SH-SY5Y (cell line): ENCODE data around the gene TSPYL6.

ENCODE experiments used
- GATA2 ChIP-seq: IDR thresholded peaks from 2 replicates; pipeline ENCODE4 v1.6.1; 2011; ENCODE audit warnings: mild to moderate bottlenecking, low read depth, low read length
- GATA3 ChIP-seq: IDR thresholded peaks from 2 replicates; pipeline ENCODE4 v1.6.1; 2011; ENCODE audit warnings: low read depth, mild to moderate bottlenecking, low read length, moderate library complexity

DNA sequence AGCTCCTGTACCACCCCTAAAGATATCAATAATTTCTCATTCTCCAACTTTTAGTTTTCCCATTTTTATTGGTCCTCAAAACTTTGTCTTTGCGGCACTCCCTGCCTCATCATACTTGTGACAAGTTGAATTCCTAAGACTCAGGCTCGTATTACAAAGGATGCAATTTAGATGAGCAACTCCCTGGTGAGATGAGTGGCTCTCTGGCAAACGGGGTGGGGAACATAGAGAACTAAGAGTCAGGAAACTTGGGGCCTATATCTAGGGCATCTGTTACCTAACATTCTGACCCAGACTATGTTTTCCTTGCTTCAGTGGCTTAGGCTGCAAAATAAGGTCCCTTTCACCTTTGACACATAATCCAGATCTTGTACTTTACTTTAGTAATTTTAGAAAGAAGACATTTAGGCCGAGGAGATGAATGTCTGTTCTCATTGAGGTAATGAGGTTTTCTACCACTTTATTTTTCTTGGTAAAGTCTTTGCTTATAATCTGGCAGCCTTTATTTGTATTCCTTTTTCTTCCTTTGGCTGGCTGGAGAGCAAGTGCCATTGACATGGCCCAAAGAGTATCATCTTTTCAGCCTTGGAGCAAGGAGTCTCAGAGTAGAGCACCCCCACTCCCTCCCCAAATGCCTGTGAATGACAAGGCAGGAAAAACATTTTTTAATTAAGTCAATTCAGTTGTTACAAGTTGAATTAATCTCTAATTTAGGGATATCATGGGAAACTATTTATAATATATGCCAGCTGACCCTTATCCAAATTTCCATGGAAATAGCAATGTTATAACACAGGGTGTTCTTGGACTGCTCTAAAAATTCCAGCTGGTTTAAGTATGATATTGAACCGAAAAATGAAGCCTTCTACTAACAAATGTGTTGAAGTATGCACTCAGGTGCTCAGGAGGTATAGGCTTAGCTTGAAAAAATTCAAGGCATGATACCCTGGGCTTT is 15.2 kb downstream of the TSPYL6 start:
- TF ChIP-seq GATA2 (no peak), GATA3 (no peak)
